Keratinocyte (primary cell): ENCODE results near the gene TNPO3. TPM values are rescaled to one million over a fixed set of nuclear protein-coding genes. Genes with fewer than 3 reads are reported as not detected.

Experiments
- DNase-seq: peaks from one replicate; pipeline ENCODE4 v3.0.0-alpha.2; 2011; ENCODE audit warnings: low read depth, missing footprints, low spot score
- FAIRE-seq: peaks from 2 replicates; lab custom pipeline; 2011; peaks lifted over from hg19 to GRCh38; lab: Jason Lieb, UNC
- H2AFZ ChIP-seq: 2 replicates; pipeline ENCODE4 v1.6.0; 2012; ENCODE audit warnings: low read length, control low read depth, inconsistent platforms; ENCODE audit not compliant: control insufficient read depth
- H3K27ac ChIP-seq: 2 replicates; pipeline ENCODE4 v1.5.1; 2011; ENCODE audit warnings: low read length; ENCODE audit not compliant: control insufficient read depth, insufficient read depth
- H3K27me3 ChIP-seq: 3 replicates; pipeline ENCODE4 v1.6.0; 2011; ENCODE audit warnings: low read length; ENCODE audit not compliant: control insufficient read depth, insufficient read depth; ENCODE audit errors: extremely low read depth
- H3K36me3 ChIP-seq, 2 experiments: 2 replicates in 1 of 2; 3 replicates in 1 of 2; pipeline ENCODE4 v1.5.1; 2011; ENCODE audit warnings: low read length in 2 of 2, mild to moderate bottlenecking in 1 of 2; ENCODE audit not compliant: control insufficient read depth in 2 of 2, insufficient read depth in 2 of 2; ENCODE audit errors: extremely low read depth in 1 of 2
- H3K4me1 ChIP-seq: 3 replicates; pipeline ENCODE4 v1.5.1; 2011; ENCODE audit warnings: low read length; ENCODE audit not compliant: control insufficient read depth, insufficient read depth; ENCODE audit errors: extremely low read depth
- H3K4me2 ChIP-seq: 3 replicates; pipeline ENCODE4 v1.6.0; 2011; ENCODE audit warnings: low read depth, low read length; ENCODE audit not compliant: control insufficient read depth, insufficient read depth; ENCODE audit errors: extremely low read depth
- H3K4me3 ChIP-seq, 3 experiments: fragments of 200-600 bp in 1 of 3; sonication (generic) in 1 of 3; 2 replicates in 2 of 3; 3 replicates in 1 of 3; pipeline ENCODE4 v1.5.1; 2011 to 2016; ENCODE audit warnings: low read length in 3 of 3, mild to moderate bottlenecking in 3 of 3, control low read depth in 2 of 3, inconsistent platforms in 1 of 3, low read depth in 1 of 3, mixed read lengths in 1 of 3, mixed run types in 1 of 3, moderate library complexity in 1 of 3; ENCODE audit not compliant: control insufficient read depth in 2 of 3, insufficient read depth in 2 of 3; ENCODE audit errors: extremely low read depth in 1 of 3
- H3K79me2 ChIP-seq: 2 replicates; pipeline ENCODE4 v1.6.0; 2012; ENCODE audit warnings: low read length; ENCODE audit not compliant: control insufficient read depth, insufficient read depth
- H3K9ac ChIP-seq: 3 replicates; pipeline ENCODE4 v1.6.0; 2011; ENCODE audit warnings: low read length; ENCODE audit not compliant: control insufficient read depth, insufficient read depth; ENCODE audit errors: extremely low read depth
- H3K9me1 ChIP-seq: 3 replicates; pipeline ENCODE4 v1.6.0; 2011; ENCODE audit warnings: low read length; ENCODE audit not compliant: control insufficient read depth, insufficient read depth; ENCODE audit errors: extremely low read depth
- H3K9me3 ChIP-seq: 2 replicates; pipeline ENCODE4 v1.5.1; 2012; ENCODE audit warnings: low read depth, low read length; ENCODE audit not compliant: control insufficient read depth
- H4K20me1 ChIP-seq: 3 replicates; pipeline ENCODE4 v1.6.0; 2011; ENCODE audit warnings: low read length; ENCODE audit not compliant: control insufficient read depth, insufficient read depth; ENCODE audit errors: extremely low read depth
- CTCF ChIP-seq, 3 experiments: IDR thresholded peaks in 1 of 3; conservative IDR thresholded peaks in 1 of 3; optimal IDR thresholded peaks in 1 of 3; 2 replicates in 2 of 3; 3 replicates in 1 of 3; pipeline versions ENCODE3 to v1.5.1; 2011; ENCODE audit warnings: low read length in 3 of 3, mild to moderate bottlenecking in 3 of 3, moderate library complexity in 2 of 3, control low read depth in 1 of 3, inconsistent platforms in 1 of 3; ENCODE audit not compliant: insufficient read depth in 2 of 3; ENCODE audit errors: extremely low read depth in 1 of 3
- EZH2 ChIP-seq: IDR thresholded peaks from one replicate; pipeline ENCODE4 v1.6.1; 2012; ENCODE audit warnings: inconsistent platforms, mild to moderate bottlenecking, low read length, moderate library complexity
- dilution Hi-C: fragments of 300-500 bp; cut with MboI; formaldehyde crosslinking; loops from one replicate; pipeline ENCODE4 v1.7.0; 2020; ENCODE audit warnings: low sequenced_read_pairs; ENCODE audit not compliant: extremely low pct_ligation_motif_present
- polyA plus RNA-seq, 5 experiments: library from polyadenylated mRNA; depleted of rRNA in 3 of 5; stranded (reverse) in 3 of 5; stranded (forward) in 1 of 5; unstranded in 1 of 5; fragments of >200 nt; gene quantifications; 1 replicate in 1 of 5; 2 replicates in 3 of 5; 3 replicates in 1 of 5; pipeline versions ENCODE4 v1.2.1 to v1.2.3, GENCODE V29; 2011 to 2012; ENCODE audit warnings: missing spikeins in 2 of 5, low read depth in 1 of 5, low replicate concordance in 1 of 5

Gene TNPO3
- polyA plus RNA-seq, 1 donor (not counting 4 experiments of a cell fraction or from before 2014, with no cell fraction given) = 35.1 TPM

- dilution Hi-C loops = no loop called here
- DNase-seq = no peak
- Histone ChIP-seq H3K79me2 (no peaks in the 10 kb centered on the region), H4K20me1 (no peaks in the 10 kb centered on the region), H3K4me2 (no peak overlapping the region), H3K4me3 (no peak overlapping the region), H3K27me3 (no peaks in the 10 kb centered on the region), H3K4me1 (peaks cover 2% of the 10 kb centered on the region), H2AFZ (no peak overlapping the region), H3K36me3 (peaks cover 19 to 30% of the 10 kb centered on the region in 2 experiments), H3K9me1 (no peaks in the 10 kb centered on the region), H3K9ac (no peak overlapping the region), H3K9me3 (no peaks in the 10 kb centered on the region), H3K27ac (no peak overlapping the region)
- no peak for TF ChIP-seq CTCF (optimal IDR thresholded peaks at IDR 0.05 in 1 of 3, IDR thresholded peaks at IDR 0.05 in 1 of 3, conservative IDR thresholded peaks at IDR 0.05 in 1 of 3; ENCODE audit: extremely low read depth in 1 of 3, insufficient read depth in 2 of 3, low read length in 3 of 3)
- TF ChIP-seq EZH2 = no peak
- FAIRE-seq = no peak
These were observed 86.3 kb downstream of the TNPO3 start for GRCh38 chr7:128968624-128969023.

GRCh38 chr7:128963327-128963757 is 91.6 kb downstream of the TNPO3 start:
- Histone ChIP-seq H3K79me2 (no peaks in the 10 kb centered on the region), H3K27me3 (no peaks in the 10 kb centered on the region), H3K4me1 (peaks cover 28% of the 10 kb centered on the region), H3K9ac (no peak overlapping the region), H4K20me1 (no peaks in the 10 kb centered on the region), H3K27ac (peak overlapping the region; percentile 98), H3K4me2 (peak overlapping the region; percentile 74), H3K36me3 (peaks cover 6 to 26% of the 10 kb centered on the region in 2 experiments), H3K9me3 (no peaks in the 10 kb centered on the region), H3K9me1 (no peaks in the 10 kb centered on the region), H2AFZ (no peak overlapping the region), H3K4me3 (no peak overlapping the region)
- TF ChIP-seq EZH2 = no peak
- FAIRE-seq (no peak), DNase-seq (no peak)
- dilution Hi-C loops = no loop called here

- no peaks in the 10 kb centered on the region for H4K20me1 ChIP-seq
- TF ChIP-seq CTCF (optimal IDR thresholded peaks at IDR 0.05 in 1 of 3, IDR thresholded peaks at IDR 0.05 in 1 of 3, conservative IDR thresholded peaks at IDR 0.05 in 1 of 3; ENCODE audit: extremely low read depth in 1 of 3, insufficient read depth in 2 of 3, low read length in 3 of 3) = no peak
- no peak for TF ChIP-seq EZH2
- H3K79me2 ChIP-seq = no peaks in the 10 kb centered on the region
- peak overlapping the region; percentile 98 for H3K27ac ChIP-seq
- dilution Hi-C loops = no loop called here
- DNase-seq (peak; percentile 38), FAIRE-seq (no peak)
- peak overlapping the region in 2 of 3 experiments; percentile 27 to 43 for H3K4me3 ChIP-seq
- no peaks in the 10 kb centered on the region for H3K9me1 ChIP-seq
- no peaks in the 10 kb centered on the region for H3K27me3 ChIP-seq
- no peak overlapping the region for H2AFZ ChIP-seq
- H3K9me3 ChIP-seq = no peaks in the 10 kb centered on the region
- peaks cover 28% of the 10 kb centered on the region for H3K4me1 ChIP-seq
- peak overlapping the region; percentile 74 for H3K4me2 ChIP-seq
- H3K36me3 ChIP-seq = peaks cover 6 to 26% of the 10 kb centered on the region in 2 experiments
- H3K9ac ChIP-seq = peak overlapping the region; percentile 24
These were observed 92.0 kb downstream of the TNPO3 start for GRCh38 chr7:128962899-128963298.
